OCI-M1 (cell line): ENCODE results near the gene DMPK.

Source experiments
- DNase-seq: peaks from one replicate; lab custom pipeline; 2025; lab: John Stamatoyannopoulos, UW

DMPK gene

GRCh38 chr19:45785781-45786532, 3.7 kb upstream of the DMPK start:
- no peak for DNase-seq

GRCh38 chr19:45785097-45785496, 2.8 kb upstream of the DMPK start:
- DNase-seq = no peak

- no peak for DNase-seq
Observed at GRCh38 chr19:45784096-45784495, 1.8 kb upstream of the DMPK start.

- DNase-seq = no peak
Observed at GRCh38 chr19:45782820-45783785, 813 bp upstream of the DMPK start.

GRCh38 chr19:45781214-45782161, 802 bp downstream of the DMPK start:
- DNase-seq = no peak

- DNase-seq = no peak
Observed at GRCh38 chr19:45780448-45781213, 1.7 kb downstream of the DMPK start.

- DNase-seq = no peak
Observed at GRCh38 chr19:45780146-45780447, 2.2 kb downstream of the DMPK start.

- peak; percentile 98 for DNase-seq
Observed at GRCh38 chr19:45779231-45780145, 2.8 kb downstream of the DMPK start.

- no peak for DNase-seq
Observed at GRCh38 chr19:45778010-45778661, 4.2 kb downstream of the DMPK start.

- no peak for DNase-seq
Observed at GRCh38 chr19:45777395-45777961, 4.8 kb downstream of the DMPK start.

- no peak for DNase-seq
Observed at GRCh38 chr19:45774765-45775164, 7.5 kb downstream of the DMPK start.

- peak; percentile 18 for DNase-seq
Observed at GRCh38 chr19:45773384-45773783, 8.9 kb downstream of the DMPK start.

- no peak for DNase-seq
Observed at GRCh38 chr19:45772912-45773311, 9.4 kb downstream of the DMPK start.

GRCh38 chr19:45772130-45772840, 10.0 kb downstream of the DMPK start:
- DNase-seq = no peak

- no peak for DNase-seq
Observed at GRCh38 chr19:45771311-45771933, 10.9 kb downstream of the DMPK start.

- DNase-seq = peak; percentile 99
Observed at GRCh38 chr19:45770192-45771101, 11.8 kb downstream of the DMPK start.

GRCh38 chr19:45769821-45770191, 12.5 kb downstream of the DMPK start:
- peak; percentile 84 for DNase-seq
